HEK293 (cell line): ENCODE measurements around the gene SLC66A1.

ENCODE experiments used
- CTCF ChIP-seq: fragments of 450-650 bp; formaldehyde crosslinking; IDR thresholded peaks from 2 replicates; pipeline ENCODE4 v1.5.1; 2016; ENCODE audit warnings: missing biosample characterization, missing genetic modification characterization
- HOXC10 ChIP-seq: sonication (generic); formaldehyde crosslinking; IDR thresholded peaks from 2 replicates; pipeline ENCODE4 v1.8.1; 2023; ENCODE audit warnings: mild to moderate bottlenecking, missing genetic modification reagents
- KLF16 ChIP-seq: fragments of 450-650 bp; formaldehyde crosslinking; IDR thresholded peaks from 2 replicates; pipeline ENCODE4 v1.5.1; 2017; ENCODE audit warnings: missing biosample characterization, missing genetic modification characterization
- REST ChIP-seq: fragments of 450-650 bp; formaldehyde crosslinking; IDR thresholded peaks from 2 replicates; pipeline ENCODE4 v1.5.1; 2016; ENCODE audit warnings: missing biosample characterization, missing genetic modification characterization
- SETDB1 ChIP-seq: IDR thresholded peaks from one replicate; pipeline ENCODE4 v1.6.1; 2017; ENCODE audit warnings: mild to moderate bottlenecking, low read length, moderate library complexity, mixed read lengths; ENCODE audit not compliant: insufficient read length
- ZFP3 ChIP-seq: fragments of 450-650 bp; formaldehyde crosslinking; IDR thresholded peaks from 2 replicates; pipeline ENCODE4 v1.5.1; 2016; ENCODE audit warnings: low read depth, missing biosample characterization, missing genetic modification characterization
- ZNF10 ChIP-seq: fragments of 450-650 bp; formaldehyde crosslinking; IDR thresholded peaks from 2 replicates; pipeline ENCODE4 v1.5.1; 2017; ENCODE audit warnings: missing biosample characterization, missing genetic modification characterization
- ZNF23 ChIP-seq: fragments of 450-650 bp; formaldehyde crosslinking; IDR thresholded peaks from 2 replicates; pipeline ENCODE4 v1.5.1; 2016; ENCODE audit warnings: missing biosample characterization, missing genetic modification characterization, borderline replicate concordance
- ZNF239 ChIP-seq: fragments of 450-650 bp; formaldehyde crosslinking; IDR thresholded peaks from 2 replicates; pipeline ENCODE4 v1.5.1; 2016; ENCODE audit warnings: missing biosample characterization, missing genetic modification characterization
- ZNF335 ChIP-seq: fragments of 450-650 bp; formaldehyde crosslinking; conservative IDR thresholded peaks from 2 replicates; pipeline ENCODE4 v1.5.1; 2016; ENCODE audit warnings: missing biosample characterization, missing genetic modification characterization
- ZNF341 ChIP-seq: fragments of 450-650 bp; formaldehyde crosslinking; IDR thresholded peaks from 2 replicates; pipeline ENCODE4; 2016; ENCODE audit warnings: low read depth, missing biosample characterization, missing genetic modification characterization
- ZNF549 ChIP-seq: fragments of 450-650 bp; IDR thresholded peaks from 2 replicates; pipeline ENCODE4 v1.5.1; 2018; ENCODE audit warnings: missing biosample characterization, missing genetic modification characterization, mild to moderate bottlenecking, inconsistent platforms, moderate library complexity
- ZSCAN16 ChIP-seq: fragments of 450-650 bp; formaldehyde crosslinking; IDR thresholded peaks from 2 replicates; pipeline ENCODE4 v1.5.1; 2016; ENCODE audit warnings: missing biosample characterization, missing genetic modification characterization

GRCh38 chr1:19274636-19275035 lies 37.5 kb upstream of the SLC66A1 start:
- TF ChIP-seq ZNF10 (tag by site-specific recombination): no peak
- TF ChIP-seq ZSCAN16 (tag by site-specific recombination): no peak
- no peak for TF ChIP-seq ZNF239
- TF ChIP-seq HOXC10 (CRISPR knock-in tag): no peak
- no peak for TF ChIP-seq ZNF549
- TF ChIP-seq ZNF23 (tag by site-specific recombination): no peak
- TF ChIP-seq REST (tag by site-specific recombination): no peak
- no peak for TF ChIP-seq ZNF335 (tag by site-specific recombination)
- TF ChIP-seq ZFP3 (tag by site-specific recombination): no peak
- TF ChIP-seq SETDB1: no peak
- TF ChIP-seq KLF16: no peak
- no peak for TF ChIP-seq ZNF341
- no peak for TF ChIP-seq CTCF (tag by site-specific recombination)
